SK-N-MC (cell line): Measurements from ENCODE around the gene BMPR1A.

Experiments
- EZH2 ChIP-seq: fragments of 200-600 bp; sonication (generic); IDR thresholded peaks from one replicate; pipeline ENCODE4 v1.6.1; 2017; ENCODE audit warnings: antibody characterized with exemption
- POLR2AphosphoS5 ChIP-seq: IDR thresholded peaks from 2 replicates; pipeline ENCODE4 v1.6.1; 2012; ENCODE audit warnings: mild to moderate bottlenecking, low read depth, low read length, borderline replicate concordance

DNA sequence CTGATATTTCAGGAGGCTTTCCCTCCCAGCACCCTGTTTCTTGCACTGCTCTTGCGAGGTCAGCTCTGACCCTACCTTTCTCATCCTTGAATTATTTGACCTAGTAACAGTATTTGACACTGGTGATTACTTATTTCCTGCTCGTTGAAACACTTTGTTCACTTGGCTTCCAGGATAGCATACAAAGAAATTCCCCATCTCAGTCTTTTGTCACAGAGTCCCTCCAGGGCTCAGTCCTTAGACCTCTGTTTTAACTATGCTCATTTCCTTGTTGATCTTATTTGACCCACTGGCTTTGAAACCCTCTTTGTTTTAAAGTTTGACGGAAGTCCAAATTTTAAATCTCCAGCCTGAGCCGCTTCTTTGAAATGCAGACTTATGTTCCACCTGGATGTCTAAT is 29.9 kb downstream of the BMPR1A start:
- TF ChIP-seq EZH2 = no peak
- no peak for TF ChIP-seq POLR2AphosphoS5
